ENCODE measurements around the gene CACNG4.

CACNG4 gene

GRCh38 chr17:67066717-67067116, 102.2 kb downstream of the CACNG4 start:
- DNase-seq (ENCODE audit: low read depth), result no peak

- DNase-seq (ENCODE audit: low read depth), result no peak
Observed at GRCh38 chr17:67067571-67068482, 103.3 kb downstream of the CACNG4 start.

GRCh38 chr17:67068999-67069398, 104.5 kb downstream of the CACNG4 start:
- DNase-seq (ENCODE audit: low read depth), result no peak

GRCh38 chr17:67069603-67070136, 105.2 kb downstream of the CACNG4 start:
- no peak for DNase-seq (ENCODE audit: low read depth)

GRCh38 chr17:67071595-67071994, 107.1 kb downstream of the CACNG4 start:
- no peak for DNase-seq (ENCODE audit: low read depth)

GRCh38 chr17:67072885-67073284, 108.4 kb downstream of the CACNG4 start:
- no peak for DNase-seq (ENCODE audit: low read depth)

GRCh38 chr17:67074781-67075180, 110.3 kb downstream of the CACNG4 start:
- DNase-seq (ENCODE audit: low read depth), result no peak

GRCh38 chr17:67076290-67076689, 111.8 kb downstream of the CACNG4 start:
- no peak for DNase-seq (ENCODE audit: low read depth)

GRCh38 chr17:67078292-67078691, 113.8 kb downstream of the CACNG4 start:
- no peak for DNase-seq (ENCODE audit: low read depth)

- no peak for DNase-seq (ENCODE audit: low read depth)
Observed at GRCh38 chr17:67079491-67079890, 115.0 kb downstream of the CACNG4 start.

GRCh38 chr17:67080804-67081203, 116.3 kb downstream of the CACNG4 start:
- DNase-seq (ENCODE audit: low read depth), result no peak

- no peak for DNase-seq (ENCODE audit: low read depth)
Observed at GRCh38 chr17:67082107-67082506, 117.6 kb downstream of the CACNG4 start.

Measured in activated T-cell treated with anti-CD3 and anti-CD28 coated beads for 1 hour (primary cell).